Activated CD8-positive, alpha-beta T cell treated with anti-CD3 and anti-CD28 coated beads for 36 hours (primary cell): ENCODE data around the gene WDR41. TPM values are rescaled to one million over a fixed set of nuclear protein-coding genes. Genes with fewer than 3 reads are reported as not detected.

ENCODE experiments used
- ATAC-seq: fragments of 200-7000 bp; cut with Tn5 transposase; one replicate; pipeline ENCODE4 v1.10.0; 2021; ENCODE audit warnings: mild to moderate bottlenecking, moderate library complexity
- CTCF ChIA-PET: fragments of 350-600 bp; sonication (Branson Sonifier 250); formaldehyde crosslinking; loops from one replicate; lab custom pipeline; 2021; ENCODE audit warnings: antibody characterized with exemption; lab: Charles Lee
- POLR2A ChIA-PET: fragments of 350-600 bp; sonication (Branson Sonifier 250); formaldehyde crosslinking; loops from one replicate; lab custom pipeline; 2021; ENCODE audit warnings: antibody characterized with exemption; lab: Charles Lee
- DNase-seq: peaks from one replicate; pipeline ENCODE4 v3.0.0-alpha.2; 2020
- H3K27ac Mint-ChIP-seq: one replicate; pipeline ENCODE4 v1.8.0; 2021; ENCODE audit warnings: mild to moderate bottlenecking, mixed read lengths
- H3K27me3 Mint-ChIP-seq: one replicate; pipeline ENCODE4 v1.8.0; 2021; ENCODE audit warnings: mixed read lengths
- H3K36me3 Mint-ChIP-seq: one replicate; pipeline ENCODE4 v1.8.0; 2021; ENCODE audit warnings: low read depth, mixed read lengths
- H3K4me1 Mint-ChIP-seq: one replicate; pipeline ENCODE4 v1.8.0; 2021; ENCODE audit warnings: low read depth, mixed read lengths
- H3K4me3 Mint-ChIP-seq: one replicate; pipeline ENCODE4 v1.8.0; 2021; ENCODE audit warnings: mild to moderate bottlenecking, moderate library complexity, mixed read lengths
- H3K9me3 Mint-ChIP-seq: one replicate; pipeline ENCODE4 v1.8.0; 2021; ENCODE audit warnings: mixed read lengths
- intact Hi-C: fragments of 100-400 bp; cut with micrococcal nuclease; formaldehyde crosslinking; loops from one replicate; pipeline ENCODE4 v1.10.0; 2022
- total RNA-seq, 2 experiments: library from RNA; stranded (reverse); gene quantifications; one replicate each; pipeline ENCODE4 v1.2.3, GENCODE V29; 2021
- TF ChIP-seq, protein P1 (sequence below): fragments of 200-600 bp; IDR thresholded peaks from one replicate; pipeline ENCODE4 v1.8.0; 2022; ENCODE audit warnings: antibody characterized with exemption, mild to moderate bottlenecking

Gene WDR41
- total RNA-seq, 2 experiments from 2014 or later, result 24.3 to 27.4 TPM

DNA sequence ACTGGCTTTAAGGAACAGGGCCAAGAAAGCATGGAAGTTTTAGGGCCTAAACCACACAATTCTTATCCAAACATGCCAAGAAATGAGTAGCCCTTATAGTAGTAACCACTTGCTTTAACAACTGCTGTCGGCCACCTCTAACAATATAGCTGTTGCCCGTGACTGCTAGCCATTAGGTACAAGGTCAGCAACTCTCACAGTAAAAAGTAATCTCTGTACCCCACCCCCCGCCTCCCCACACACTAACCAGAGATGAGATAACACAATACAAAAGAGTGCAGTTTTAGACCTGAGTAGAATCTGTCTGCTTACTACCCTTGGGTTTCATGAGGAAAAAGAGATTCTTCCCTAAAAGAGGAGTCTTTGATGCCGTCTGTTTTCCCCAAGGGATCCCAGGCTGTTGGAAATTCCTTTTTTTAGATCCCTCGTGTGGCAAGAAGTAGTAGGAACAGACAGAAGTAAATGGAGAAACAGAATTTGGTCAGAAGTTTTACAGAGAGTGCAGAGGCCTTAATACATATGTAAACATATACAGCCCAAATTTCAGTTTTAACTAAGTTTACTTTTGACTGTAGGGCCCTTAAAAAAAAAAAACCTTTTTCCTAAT, 94.3 kb downstream of the WDR41 start:
- ATAC-seq, result no peak
- intact Hi-C loops, result no loop called here
- Mint-ChIP-seq H3K4me3 (no peak overlapping the region), H3K27ac (no peak overlapping the region), H3K36me3 (no peaks in the 10 kb centered on the region), H3K4me1 (peaks cover 4% of the 10 kb centered on the region), H3K27me3 (peaks cover 9% of the 10 kb centered on the region), H3K9me3 (no peaks in the 10 kb centered on the region)
- POLR2A ChIA-PET, result no interaction called here
- TF ChIP-seq, protein P1, sequence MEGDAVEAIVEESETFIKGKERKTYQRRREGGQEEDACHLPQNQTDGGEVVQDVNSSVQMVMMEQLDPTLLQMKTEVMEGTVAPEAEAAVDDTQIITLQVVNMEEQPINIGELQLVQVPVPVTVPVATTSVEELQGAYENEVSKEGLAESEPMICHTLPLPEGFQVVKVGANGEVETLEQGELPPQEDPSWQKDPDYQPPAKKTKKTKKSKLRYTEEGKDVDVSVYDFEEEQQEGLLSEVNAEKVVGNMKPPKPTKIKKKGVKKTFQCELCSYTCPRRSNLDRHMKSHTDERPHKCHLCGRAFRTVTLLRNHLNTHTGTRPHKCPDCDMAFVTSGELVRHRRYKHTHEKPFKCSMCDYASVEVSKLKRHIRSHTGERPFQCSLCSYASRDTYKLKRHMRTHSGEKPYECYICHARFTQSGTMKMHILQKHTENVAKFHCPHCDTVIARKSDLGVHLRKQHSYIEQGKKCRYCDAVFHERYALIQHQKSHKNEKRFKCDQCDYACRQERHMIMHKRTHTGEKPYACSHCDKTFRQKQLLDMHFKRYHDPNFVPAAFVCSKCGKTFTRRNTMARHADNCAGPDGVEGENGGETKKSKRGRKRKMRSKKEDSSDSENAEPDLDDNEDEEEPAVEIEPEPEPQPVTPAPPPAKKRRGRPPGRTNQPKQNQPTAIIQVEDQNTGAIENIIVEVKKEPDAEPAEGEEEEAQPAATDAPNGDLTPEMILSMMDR, result no peak
- CTCF ChIA-PET, result no interaction called here
- no peak for DNase-seq

DNA sequence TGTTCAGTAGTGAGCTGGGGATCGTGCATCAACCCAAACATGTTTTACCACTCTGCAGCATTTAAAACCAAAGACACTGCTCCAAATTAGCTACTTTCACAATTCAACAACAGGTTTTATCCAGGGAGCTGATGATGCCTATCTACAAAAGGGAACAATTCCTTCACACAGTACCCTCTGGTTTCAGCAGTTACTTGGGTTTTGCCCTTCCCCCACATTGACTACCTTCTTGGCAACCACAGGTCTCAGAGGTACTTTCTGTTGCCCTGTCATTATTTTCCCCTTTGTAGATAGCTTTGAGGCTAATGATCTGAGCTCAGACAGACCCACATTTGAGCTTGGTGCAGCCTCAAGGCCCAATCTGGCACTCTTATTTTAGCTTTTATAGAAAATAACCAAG, 96.1 kb downstream of the WDR41 start:
- Mint-ChIP-seq H3K4me3 (no peak overlapping the region), H3K27ac (no peak overlapping the region), H3K27me3 (peaks cover 8% of the 10 kb centered on the region), H3K4me1 (peaks cover 4% of the 10 kb centered on the region), H3K36me3 (no peaks in the 10 kb centered on the region), H3K9me3 (no peaks in the 10 kb centered on the region)
- no peak for ATAC-seq
- TF ChIP-seq, protein P1, result no peak
- ChIA-PET POLR2A (no interaction called here), CTCF (no interaction called here)
- DNase-seq, result no peak
- intact Hi-C loops, result no loop called here

DNA sequence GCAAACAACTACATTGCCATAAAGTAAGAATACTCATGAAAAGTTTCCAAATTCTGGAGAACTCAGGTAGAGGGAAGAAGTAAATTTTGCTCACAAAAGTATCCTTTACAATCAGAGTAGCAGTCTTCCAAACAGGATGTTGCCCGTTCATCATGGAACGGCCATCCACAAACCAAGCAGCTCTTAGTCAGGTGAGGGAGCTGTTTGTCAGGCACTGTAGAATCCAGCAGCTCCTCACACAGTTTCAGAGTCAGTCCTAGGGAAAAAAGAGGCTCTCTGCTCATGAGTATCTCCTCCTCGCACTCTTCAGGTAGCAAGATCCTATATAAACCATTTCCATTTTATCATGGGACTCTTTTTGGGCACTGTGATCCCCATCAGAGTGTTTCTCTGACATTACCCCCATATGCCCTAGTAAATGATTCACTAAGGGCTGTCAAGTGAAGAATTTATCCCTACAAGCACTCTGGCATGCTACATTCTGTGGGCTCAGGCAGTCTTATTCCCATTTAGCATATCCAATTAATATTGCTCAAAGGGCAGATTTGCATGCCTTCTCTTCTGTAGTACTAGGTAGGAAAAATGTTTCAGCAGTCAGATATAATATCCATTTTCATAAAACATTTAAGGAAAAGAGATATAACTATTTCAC, 97.9 kb downstream of the WDR41 start:
- ATAC-seq, result no peak
- Mint-ChIP-seq H3K27ac (no peak overlapping the region), H3K9me3 (no peaks in the 10 kb centered on the region), H3K27me3 (peaks cover 4% of the 10 kb centered on the region), H3K4me3 (no peak overlapping the region), H3K4me1 (peaks cover 4% of the 10 kb centered on the region), H3K36me3 (no peaks in the 10 kb centered on the region)
- ChIA-PET POLR2A (no interaction called here), CTCF (no interaction called here)
- TF ChIP-seq, protein P1, result no peak
- intact Hi-C loops, result no loop called here
- no peak for DNase-seq

DNA sequence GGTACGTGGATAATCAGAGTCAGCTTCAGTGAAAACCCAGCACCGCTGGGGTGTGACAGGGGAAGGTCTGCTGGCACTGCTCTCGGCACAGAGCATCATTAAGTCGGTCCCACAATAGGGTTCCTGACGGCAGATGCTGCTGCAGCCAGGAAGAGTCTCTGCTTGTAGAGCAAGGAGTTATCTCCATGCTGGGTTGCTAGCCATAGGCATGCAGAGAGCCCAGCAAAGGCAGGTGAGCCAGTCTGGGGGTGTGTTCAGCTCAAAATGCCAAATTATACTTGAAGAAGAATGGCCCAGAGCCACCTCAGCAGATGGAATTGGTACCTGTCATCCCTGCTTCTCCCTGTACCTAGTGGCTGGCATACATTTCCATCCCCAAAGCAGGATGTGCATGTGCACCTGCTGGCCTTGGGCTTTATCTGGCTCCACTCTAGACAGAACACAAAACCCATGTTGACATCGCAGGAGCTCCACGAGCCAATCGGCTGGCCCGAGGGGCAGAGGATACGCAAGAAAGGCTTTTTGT, 100.8 kb downstream of the WDR41 start:
- peaks cover 2% of the 10 kb centered on the region for H3K9me3 Mint-ChIP-seq

DNA sequence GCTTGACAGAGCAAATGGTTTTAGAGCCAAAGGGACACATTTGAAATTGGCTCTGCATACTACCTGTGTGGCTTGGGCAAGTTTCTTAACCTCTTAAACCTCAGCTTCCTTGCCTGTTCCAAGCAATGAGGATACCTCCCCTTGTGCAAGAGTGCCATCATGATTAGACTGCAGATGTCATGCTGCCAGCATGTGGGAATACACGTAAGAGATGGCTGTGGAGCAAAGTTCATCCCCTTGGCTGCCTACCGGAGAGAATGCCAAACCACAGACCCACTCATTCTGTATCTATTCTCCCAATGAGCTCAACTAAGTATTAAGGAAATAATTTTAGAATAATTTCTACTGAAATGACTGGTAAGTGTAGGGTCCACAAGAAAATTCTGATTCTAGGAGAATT, 101.3 kb downstream of the WDR41 start:
- ATAC-seq, result no peak
- peaks cover 2% of the 10 kb centered on the region for H3K27me3 Mint-ChIP-seq
- H3K4me1 Mint-ChIP-seq, result no peaks in the 10 kb centered on the region
- H3K36me3 Mint-ChIP-seq, result no peaks in the 10 kb centered on the region
- TF ChIP-seq, protein P1, result no peak
- H3K9me3 Mint-ChIP-seq, result peaks cover 2% of the 10 kb centered on the region
- H3K4me3 Mint-ChIP-seq, result no peak overlapping the region
- H3K27ac Mint-ChIP-seq, result no peak overlapping the region
- ChIA-PET CTCF (no interaction called here), POLR2A (no interaction called here)
- intact Hi-C loops, result no loop called here
- no peak for DNase-seq

More for the DNA sequence above, 100.8 kb downstream of the WDR41 start:
- H3K4me3 Mint-ChIP-seq, result no peak overlapping the region
- CTCF ChIA-PET, result no interaction called here
- peaks cover 4% of the 10 kb centered on the region for H3K4me1 Mint-ChIP-seq
- intact Hi-C loops, result no loop called here
- no peak overlapping the region for H3K27ac Mint-ChIP-seq
- peaks cover 4% of the 10 kb centered on the region for H3K27me3 Mint-ChIP-seq
- TF ChIP-seq, protein P1, result no peak
- ATAC-seq (no peak), DNase-seq (no peak)
- POLR2A ChIA-PET, result no interaction called here
- no peaks in the 10 kb centered on the region for H3K36me3 Mint-ChIP-seq
